LHCN-M2 (cell line): ENCODE results near the gene ENTPD3. TPM values are rescaled to one million over a fixed set of nuclear protein-coding genes. Genes with fewer than 3 reads are reported as not detected.
"Not testable (repeated sequence)": the region's sequence is repeated elsewhere in the genome, so short reads cannot be mapped to it uniquely, and the experiment has no call there.

Experiments used
- DNase-seq: peaks from one replicate; pipeline ENCODE4 v3.0.0-alpha.2; 2012; ENCODE audit warnings: low read depth
- total RNA-seq: library from RNA; depleted of rRNA; stranded (reverse); fragments of >200 nt; gene quantifications from 2 replicates; pipeline ENCODE4 v1.2.3, GENCODE V29; 2014; rRNA removed

ENTPD3 gene
- total RNA-seq, 1 experiment from 2014 or later: not detected

GRCh38 chr3:40458473-40458872 lies 71.5 kb downstream of the ENTPD3 start:
- no peak for DNase-seq

GRCh38 chr3:40460481-40460880 lies 73.5 kb downstream of the ENTPD3 start:
- DNase-seq: not testable (repeated sequence)

DNA sequence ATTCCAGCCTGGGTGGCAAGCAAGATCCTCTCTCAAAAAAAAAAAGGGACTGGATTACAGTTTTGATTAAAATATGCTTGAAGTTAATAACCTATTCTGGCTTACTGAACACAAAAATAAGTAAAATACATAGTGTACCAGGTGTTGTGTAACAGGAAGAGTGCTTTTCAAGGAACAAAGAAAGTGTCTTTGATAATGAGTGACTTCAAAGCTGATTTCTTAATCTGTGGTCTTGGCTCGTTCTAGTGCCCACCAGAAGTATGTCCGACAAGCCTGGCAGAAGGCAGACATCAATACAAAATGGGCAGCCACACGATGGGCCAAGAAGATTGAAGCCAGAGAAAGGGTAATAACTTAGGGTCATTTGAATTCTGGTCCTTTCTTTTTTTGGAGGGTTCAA lies 74.2 kb downstream of the ENTPD3 start:
- no peak for DNase-seq

DNA sequence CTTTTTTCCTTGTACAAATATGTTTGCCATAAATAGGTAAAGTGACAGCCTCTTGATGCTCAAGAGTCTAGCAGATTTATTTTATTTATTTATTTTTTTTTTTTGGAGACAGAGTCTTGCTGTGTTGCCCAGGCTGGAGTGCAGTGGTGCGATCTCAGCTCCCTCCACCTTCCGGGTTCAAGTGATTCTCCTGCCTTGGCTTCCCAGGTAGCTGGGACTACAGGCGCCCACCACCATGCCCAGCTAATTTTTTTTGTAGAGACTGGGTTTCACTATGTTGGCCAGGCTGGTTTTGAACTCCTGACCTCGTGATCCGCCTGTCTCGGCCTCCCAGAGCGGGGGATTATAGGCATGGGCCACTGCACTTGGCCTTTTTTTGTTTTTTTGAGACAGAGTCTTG lies 75.9 kb downstream of the ENTPD3 start:
- not testable (repeated sequence) for DNase-seq

GRCh38 chr3:40463579-40463978 lies 76.6 kb downstream of the ENTPD3 start:
- no peak for DNase-seq

GRCh38 chr3:40464339-40465110 lies 77.5 kb downstream of the ENTPD3 start:
- no peak for DNase-seq

DNA sequence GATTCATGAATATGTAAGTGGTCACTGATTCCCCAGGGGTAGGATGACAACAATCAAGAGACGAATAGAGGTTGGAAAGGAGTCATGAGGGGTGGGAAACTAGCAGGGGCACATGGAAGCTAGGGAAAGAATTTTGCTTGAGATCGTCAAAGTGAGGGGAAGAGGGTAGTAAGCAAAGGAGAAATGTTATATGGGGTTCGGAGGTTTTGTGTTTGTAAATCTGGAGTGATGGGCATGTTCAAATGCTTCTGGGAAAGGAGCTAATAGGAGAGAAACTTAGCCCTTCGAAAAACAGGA lies 78.1 kb downstream of the ENTPD3 start:
- DNase-seq: no peak

GRCh38 chr3:40465456-40465855 lies 78.5 kb downstream of the ENTPD3 start:
- no peak for DNase-seq

DNA sequence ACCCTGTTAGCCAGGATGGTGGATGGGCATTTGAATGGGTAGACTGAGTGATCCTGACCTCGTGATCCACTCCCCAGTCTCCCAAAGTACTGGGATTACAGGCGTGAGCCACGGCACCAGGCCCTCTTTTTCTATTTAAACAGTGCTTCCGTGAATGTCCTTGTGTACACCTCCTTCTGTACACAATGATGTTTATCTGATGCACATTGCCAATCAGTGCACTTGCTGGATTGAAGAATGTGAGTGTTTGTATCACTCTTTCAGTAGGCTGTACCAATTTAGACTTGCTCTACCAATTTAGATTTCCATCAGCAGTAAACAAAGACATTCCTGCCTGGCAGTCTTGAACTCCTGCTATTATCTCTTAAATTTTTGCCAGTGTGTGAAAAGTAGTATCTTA lies 81.0 kb downstream of the ENTPD3 start:
- no peak for DNase-seq

GRCh38 chr3:40470701-40471100 lies 83.7 kb downstream of the ENTPD3 start:
- no peak for DNase-seq

DNA sequence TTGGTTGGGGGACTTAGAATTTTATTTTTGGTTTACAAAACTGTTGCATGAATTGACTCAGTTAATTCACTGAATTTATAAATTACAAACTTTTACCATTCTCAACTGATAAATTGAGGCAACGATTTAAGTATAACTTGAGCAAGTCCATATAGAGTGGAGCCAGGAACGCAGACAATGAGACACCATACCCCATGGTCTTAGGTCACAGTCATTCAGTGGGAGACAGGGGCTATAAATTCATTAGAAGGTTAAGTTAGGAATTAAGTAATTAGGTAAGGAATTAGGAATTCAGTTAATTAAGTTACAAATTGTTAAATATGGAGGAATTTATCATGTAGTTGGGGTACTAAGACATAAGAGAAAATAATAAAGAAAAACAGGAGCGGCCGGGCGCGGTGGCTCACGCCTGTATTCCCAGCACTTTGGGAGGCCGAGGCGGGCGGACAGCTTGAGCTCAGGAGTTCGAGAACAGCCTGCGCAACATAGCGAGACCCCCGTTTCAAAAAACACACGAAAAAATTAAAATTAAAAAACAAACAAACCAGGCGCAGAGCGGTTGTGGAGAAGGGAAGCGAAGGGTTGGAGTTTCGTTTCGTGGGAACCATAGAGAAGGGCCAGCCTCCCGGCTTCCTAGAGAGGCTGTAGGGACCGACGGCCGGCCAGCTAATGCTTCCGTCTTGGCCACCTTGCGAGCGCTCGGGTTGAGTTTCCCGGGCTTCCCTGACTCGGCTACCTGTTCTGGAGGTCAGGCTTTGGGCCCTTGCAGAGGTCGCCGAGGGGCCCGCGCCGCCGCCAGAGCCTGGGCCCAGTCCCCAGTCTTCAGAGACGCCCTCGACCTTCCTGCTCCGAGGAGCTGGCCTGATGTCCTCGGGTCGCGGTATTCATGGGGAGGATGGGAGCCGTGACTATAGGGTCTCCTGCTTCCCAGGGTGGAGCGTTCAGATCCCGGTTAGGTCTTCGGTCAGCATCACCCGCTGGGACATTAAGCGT lies 89.8 kb downstream of the ENTPD3 start, which contains the start of gene ZNF619:
Gene ZNF619, plus strand, starts transcription at position 645 of the 993 bp plus-strand sequence. CDS start 858 bp downstream, outside the sequence.
- peak; percentile 64 for DNase-seq

- DNase-seq: no peak
Observed at GRCh38 chr3:40477666-40478065, 90.7 kb downstream of the ENTPD3 start.

Other genes with a start within 250 kb of the ENTPD3 start
- gene EIF1B, start 77.5 kb upstream of the ENTPD3 start, total RNA-seq: 13.6 and 15.0 TPM in 2 replicates
- 295 and 312 TPM in 2 replicates for gene RPL14, start 70.2 kb downstream of the ENTPD3 start, total RNA-seq
- gene ZNF619, start 89.9 kb downstream of the ENTPD3 start, total RNA-seq: 3.5 and 4.2 TPM in 2 replicates
- gene ZNF620, start 118.9 kb downstream of the ENTPD3 start, total RNA-seq: 0.23 and 0.64 TPM in 2 replicates
- gene ZNF621, start 137.8 kb downstream of the ENTPD3 start, total RNA-seq: 10.6 and 14.5 TPM in 2 replicates